Stromal cell of bone marrow (primary cell): ENCODE results near the gene FHOD3.
"Not testable (repeated sequence)": the region's sequence is repeated elsewhere in the genome, so short reads cannot be mapped to it uniquely, and the experiment has no call there.

Source experiments
- DNase-seq: peaks from one replicate; pipeline ENCODE4 v3.0.0-alpha.2; 2012; ENCODE audit warnings: low read depth

FHOD3 gene

GRCh38 chr18:36551274-36551673 lies 253.8 kb downstream of the FHOD3 start:
- DNase-seq: not testable (repeated sequence)

GRCh38 chr18:36558234-36558633 lies 260.7 kb downstream of the FHOD3 start:
- no peak for DNase-seq

GRCh38 chr18:36559149-36559857 lies 261.8 kb downstream of the FHOD3 start:
- no peak for DNase-seq

- DNase-seq: no peak
Measured at GRCh38 chr18:36560187-36560586, 262.7 kb downstream of the FHOD3 start.

- no peak for DNase-seq
Measured at GRCh38 chr18:36561046-36561445, 263.5 kb downstream of the FHOD3 start.

- DNase-seq: no peak
Measured at GRCh38 chr18:36564841-36565240, 267.3 kb downstream of the FHOD3 start.

GRCh38 chr18:36567800-36568199 lies 270.3 kb downstream of the FHOD3 start:
- DNase-seq: no peak

GRCh38 chr18:36568487-36568886 lies 271.0 kb downstream of the FHOD3 start:
- DNase-seq: no peak

- DNase-seq: peak; percentile 40
Measured at GRCh38 chr18:36572135-36572856, 274.8 kb downstream of the FHOD3 start.

- DNase-seq: no peak
Measured at GRCh38 chr18:36576339-36576738, 278.8 kb downstream of the FHOD3 start.

- no peak for DNase-seq
Measured at GRCh38 chr18:36578871-36579710, 281.6 kb downstream of the FHOD3 start.

- DNase-seq: no peak
Measured at GRCh38 chr18:36580266-36580665, 282.8 kb downstream of the FHOD3 start.

GRCh38 chr18:36580874-36581750 lies 283.6 kb downstream of the FHOD3 start:
- DNase-seq: no peak

GRCh38 chr18:36582988-36583745 lies 285.7 kb downstream of the FHOD3 start:
- DNase-seq: no peak

- no peak for DNase-seq
Measured at GRCh38 chr18:36589857-36590543, 292.5 kb downstream of the FHOD3 start.

- DNase-seq: no peak
Measured at GRCh38 chr18:36590621-36591580, 293.4 kb downstream of the FHOD3 start.

- DNase-seq: no peak
Measured at GRCh38 chr18:36592282-36592681, 294.8 kb downstream of the FHOD3 start.

GRCh38 chr18:36593001-36593400 lies 295.5 kb downstream of the FHOD3 start:
- peak; percentile 45 for DNase-seq

GRCh38 chr18:36593641-36594040 lies 296.1 kb downstream of the FHOD3 start:
- DNase-seq: no peak
